C4-2B (cell line): ENCODE data around the gene RAB3D.

Experiments
- ZFX ChIP-seq: fragments of 450-650 bp; IDR thresholded peaks from 2 replicates; pipeline ENCODE4 v1.6.1; 2017
- TF ChIP-seq, protein P1 (sequence below): fragments of 450-650 bp; conservative IDR thresholded peaks from 2 replicates; pipeline ENCODE4 v1.5.1; 2017; ENCODE audit warnings: mild to moderate bottlenecking

DNA sequence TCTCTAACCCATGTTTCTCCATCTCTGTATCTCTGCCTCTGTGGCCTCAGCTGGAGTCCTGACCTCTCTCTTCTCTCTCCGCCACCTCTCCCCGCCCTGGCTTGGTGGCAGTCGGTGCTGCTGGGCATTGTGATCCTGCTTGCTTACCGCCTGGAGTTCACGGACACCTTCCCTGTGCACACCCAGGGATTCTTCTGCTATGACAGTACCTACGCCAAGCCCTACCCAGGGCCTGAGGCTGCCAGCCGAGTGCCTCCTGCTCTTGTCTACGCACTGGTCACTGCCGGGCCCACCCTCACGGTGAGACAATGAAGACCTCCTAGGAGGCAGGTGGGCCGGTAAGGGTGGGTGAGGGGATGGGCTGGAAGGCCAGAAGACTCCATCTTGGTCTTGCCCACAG is 20.0 kb upstream of the RAB3D start:
- TF ChIP-seq ZFX, result no peak
- TF ChIP-seq, protein P1, sequence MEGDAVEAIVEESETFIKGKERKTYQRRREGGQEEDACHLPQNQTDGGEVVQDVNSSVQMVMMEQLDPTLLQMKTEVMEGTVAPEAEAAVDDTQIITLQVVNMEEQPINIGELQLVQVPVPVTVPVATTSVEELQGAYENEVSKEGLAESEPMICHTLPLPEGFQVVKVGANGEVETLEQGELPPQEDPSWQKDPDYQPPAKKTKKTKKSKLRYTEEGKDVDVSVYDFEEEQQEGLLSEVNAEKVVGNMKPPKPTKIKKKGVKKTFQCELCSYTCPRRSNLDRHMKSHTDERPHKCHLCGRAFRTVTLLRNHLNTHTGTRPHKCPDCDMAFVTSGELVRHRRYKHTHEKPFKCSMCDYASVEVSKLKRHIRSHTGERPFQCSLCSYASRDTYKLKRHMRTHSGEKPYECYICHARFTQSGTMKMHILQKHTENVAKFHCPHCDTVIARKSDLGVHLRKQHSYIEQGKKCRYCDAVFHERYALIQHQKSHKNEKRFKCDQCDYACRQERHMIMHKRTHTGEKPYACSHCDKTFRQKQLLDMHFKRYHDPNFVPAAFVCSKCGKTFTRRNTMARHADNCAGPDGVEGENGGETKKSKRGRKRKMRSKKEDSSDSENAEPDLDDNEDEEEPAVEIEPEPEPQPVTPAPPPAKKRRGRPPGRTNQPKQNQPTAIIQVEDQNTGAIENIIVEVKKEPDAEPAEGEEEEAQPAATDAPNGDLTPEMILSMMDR, result no peak
